Tongue (tissue), 2 donors: ENCODE results near the gene TRRAP. TPM values are rescaled to one million over a fixed set of nuclear protein-coding genes. Genes with fewer than 3 reads are reported as not detected.

Source experiments
- DNase-seq: peaks from one replicate; pipeline ENCODE4 v3.0.0-alpha.2; 2015
- total RNA-seq: library from RNA; depleted of rRNA; stranded (reverse); fragments of >200 nt; gene quantifications from one replicate; pipeline ENCODE4 v1.2.3, GENCODE V29; 2014

TRRAP gene
- total RNA-seq, 1 donor from 2014 or later: 34.6 TPM

GRCh38 chr7:98991141-98991540 is 112.8 kb downstream of the TRRAP start:
- no peak for DNase-seq

GRCh38 chr7:98992076-98992475 is 113.7 kb downstream of the TRRAP start:
- no peak for DNase-seq

- no peak for DNase-seq
Measured at GRCh38 chr7:98993024-98993897, 114.9 kb downstream of the TRRAP start.

- DNase-seq: no peak
Measured at GRCh38 chr7:98994046-98994944, 116.0 kb downstream of the TRRAP start.

GRCh38 chr7:98995111-98995510 is 116.8 kb downstream of the TRRAP start:
- DNase-seq: no peak

GRCh38 chr7:98995523-98996149 is 117.3 kb downstream of the TRRAP start:
- DNase-seq: no peak

GRCh38 chr7:98996150-98996552 is 117.8 kb downstream of the TRRAP start:
- no peak for DNase-seq

- no peak for DNase-seq
Measured at GRCh38 chr7:98997846-98998245, 119.5 kb downstream of the TRRAP start.

GRCh38 chr7:98998821-98999725 is 120.7 kb downstream of the TRRAP start:
- DNase-seq: no peak

GRCh38 chr7:99000196-99000903 is 122.0 kb downstream of the TRRAP start:
- DNase-seq: no peak

GRCh38 chr7:99000904-99001465 is 122.7 kb downstream of the TRRAP start:
- DNase-seq: no peak

- no peak for DNase-seq
Measured at GRCh38 chr7:99001482-99002147, 123.3 kb downstream of the TRRAP start.

- DNase-seq: no peak
Measured at GRCh38 chr7:99002148-99002826, 124.0 kb downstream of the TRRAP start.

GRCh38 chr7:99002827-99003212 is 124.5 kb downstream of the TRRAP start:
- DNase-seq: no peak

GRCh38 chr7:99003419-99003818 is 125.1 kb downstream of the TRRAP start:
- no peak for DNase-seq

GRCh38 chr7:99004216-99004615 is 125.9 kb downstream of the TRRAP start:
- no peak for DNase-seq

GRCh38 chr7:99004781-99005500 is 126.6 kb downstream of the TRRAP start:
- no peak for DNase-seq

- DNase-seq: no peak
Measured at GRCh38 chr7:99005776-99006175, 127.4 kb downstream of the TRRAP start.
